Naive B cell (primary cell): ENCODE data around the gene KCNAB1. TPM values are rescaled to one million over a fixed set of nuclear protein-coding genes. Genes with fewer than 3 reads are reported as not detected.
A peak's percentile ranks its signal among the peaks of the same experiment; 100 is the strongest.
"Not testable (repeated sequence)": the region's sequence is repeated elsewhere in the genome, so short reads cannot be mapped to it uniquely, and the experiment has no call there.

Experiments
- ATAC-seq, 2 donors: fragments of 150-1000 bp; cut with Tn5 transposase; 2 replicates each; pipeline ENCODE4 v1.10.0; 2021; ENCODE audit warnings: low read depth in 2 of 2, mild to moderate bottlenecking in 2 of 2, moderate library complexity in 2 of 2
- DNase-seq: peaks from one replicate; pipeline ENCODE4 v3.0.0; 2022
- H3K27ac Mint-ChIP-seq, 6 donors: one replicate each; pipeline ENCODE4 v1.8.0; 2020 to 2022; ENCODE audit warnings: mild to moderate bottlenecking in 6 of 6, mixed read lengths in 6 of 6, moderate library complexity in 5 of 6, inconsistent platforms in 2 of 6
- H3K27me3 Mint-ChIP-seq, 3 donors: one replicate each; pipeline ENCODE4 v1.8.0; 2021 to 2022; ENCODE audit warnings: mixed read lengths in 3 of 3, mild to moderate bottlenecking in 1 of 3
- H3K36me3 Mint-ChIP-seq, 2 donors: one replicate each; pipeline ENCODE4 v1.8.0; 2020 to 2022; ENCODE audit warnings: mixed read lengths in 2 of 2, inconsistent platforms in 1 of 2, mild to moderate bottlenecking in 1 of 2
- H3K4me1 Mint-ChIP-seq, 3 donors: one replicate each; pipeline ENCODE4 v1.8.0; 2020 to 2022; ENCODE audit warnings: mixed read lengths in 3 of 3, inconsistent platforms in 1 of 3, mild to moderate bottlenecking in 1 of 3, moderate library complexity in 1 of 3
- H3K4me3 Mint-ChIP-seq, 8 donors: one replicate each; pipeline ENCODE4 v1.8.0; 2020 to 2022; ENCODE audit warnings: mild to moderate bottlenecking in 8 of 8, mixed read lengths in 8 of 8, moderate library complexity in 8 of 8, inconsistent platforms in 2 of 8
- H3K9me3 Mint-ChIP-seq, 7 donors: one replicate each; pipeline ENCODE4 v1.8.0; 2020 to 2022; ENCODE audit warnings: mixed read lengths in 7 of 7, mild to moderate bottlenecking in 5 of 7, inconsistent platforms in 2 of 7, moderate library complexity in 1 of 7
- polyA plus RNA-seq, 6 donors: library from polyadenylated mRNA; unstranded; fragments of 300-500 nt; fragmentation: Illumina TruSeq; gene quantifications; one replicate each; pipeline ENCODE4 v1.2.3, GENCODE V29; 2021; ENCODE audit warnings: low read depth in 6 of 6

The KCNAB1 gene
- polyA plus RNA-seq, 6 donors from 2014 or later = 0.05 to 0.30 (median 0.19) TPM; not detected in 1

DNA sequence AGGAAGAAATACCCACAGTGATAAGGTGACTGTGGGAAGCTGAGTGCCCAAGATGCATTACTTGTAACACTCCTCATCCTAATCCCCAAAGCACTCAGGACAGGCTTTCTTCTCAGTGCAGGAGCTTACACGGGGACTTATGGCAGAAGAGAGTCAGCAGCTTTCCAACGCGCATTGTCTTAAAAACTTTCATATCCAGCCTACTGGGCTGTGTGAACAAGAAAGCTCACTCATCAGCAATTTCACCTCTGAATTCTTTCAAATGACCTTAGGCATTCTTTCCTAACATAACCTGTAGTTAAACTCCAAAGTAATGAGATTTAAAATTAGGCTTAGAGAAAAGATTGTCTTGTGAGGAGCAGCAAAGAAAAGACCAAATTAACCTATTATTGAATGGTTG is 132.3 kb downstream of the KCNAB1 start:
- Mint-ChIP-seq H3K36me3 (no peaks in the 10 kb centered on the region), H3K4me1 (no peaks in the 10 kb centered on the region), H3K27me3 (peaks cover 6 to 12% (median 11%) of the 10 kb centered on the region in 3 donors), H3K27ac (no peak overlapping the region), H3K4me3 (no peak overlapping the region), H3K9me3 (peaks cover 0 to 4% (median 0%) of the 10 kb centered on the region in 7 donors)
- DNase-seq (no peak), ATAC-seq (no peak)

DNA sequence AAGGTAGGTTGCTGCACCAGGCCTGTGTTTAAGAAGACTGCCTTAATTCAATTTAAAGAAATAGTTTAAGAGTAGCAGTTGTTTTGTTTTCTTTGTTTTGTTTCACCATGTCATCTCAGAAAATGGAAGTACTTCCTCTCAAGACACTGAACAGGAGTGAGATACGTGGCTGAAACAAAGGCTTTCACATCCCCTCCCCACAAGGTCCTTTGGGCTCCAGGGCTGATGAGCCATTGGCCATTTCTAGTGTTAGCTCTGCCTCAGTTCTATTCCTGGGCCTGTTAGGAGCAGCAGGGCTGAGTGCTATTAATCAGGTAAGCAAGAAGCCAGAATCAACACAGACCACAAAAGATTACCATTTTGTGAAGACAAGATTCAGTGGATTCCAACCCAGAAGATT is 132.8 kb downstream of the KCNAB1 start:
- no peak for DNase-seq
- no peak overlapping the region for H3K27ac Mint-ChIP-seq
- H3K27me3 Mint-ChIP-seq = peaks cover 1 to 9% (median 8%) of the 10 kb centered on the region in 3 donors
- H3K9me3 Mint-ChIP-seq = peaks cover 0 to 1% (median 0%) of the 10 kb centered on the region in 7 donors
- H3K36me3 Mint-ChIP-seq = no peaks in the 10 kb centered on the region
- no peaks in the 10 kb centered on the region for H3K4me1 Mint-ChIP-seq
- H3K4me3 Mint-ChIP-seq = no peak overlapping the region
- ATAC-seq = no peak

DNA sequence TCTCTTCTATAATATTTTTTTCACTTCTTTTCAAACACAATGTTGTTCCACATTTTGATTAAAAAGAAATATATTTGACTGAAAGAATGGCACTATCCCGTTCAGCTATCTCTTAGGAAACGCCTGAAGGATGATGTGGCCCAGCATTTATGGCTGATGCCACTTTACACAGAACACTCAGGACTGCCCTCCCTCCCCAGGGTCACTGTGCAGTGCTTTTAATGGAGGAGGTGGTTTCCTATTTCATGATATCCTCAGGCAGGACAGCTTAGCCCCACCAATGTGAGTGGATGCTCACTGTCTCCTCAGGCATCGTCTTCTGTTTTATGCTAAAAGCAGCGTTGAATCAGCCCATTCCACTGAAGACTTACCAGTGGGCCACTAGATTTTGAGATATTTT is 135.9 kb downstream of the KCNAB1 start:
- DNase-seq = no peak
- H3K9me3 Mint-ChIP-seq = peaks cover 0 to 1% (median 0%) of the 10 kb centered on the region in 7 donors
- H3K4me1 Mint-ChIP-seq = no peaks in the 10 kb centered on the region
- H3K27ac Mint-ChIP-seq = no peak overlapping the region
- H3K27me3 Mint-ChIP-seq = peaks cover 5 to 23% (median 6%) of the 10 kb centered on the region in 3 donors
- no peak overlapping the region for H3K4me3 Mint-ChIP-seq
- no peaks in the 10 kb centered on the region for H3K36me3 Mint-ChIP-seq
- no peak for ATAC-seq

DNA sequence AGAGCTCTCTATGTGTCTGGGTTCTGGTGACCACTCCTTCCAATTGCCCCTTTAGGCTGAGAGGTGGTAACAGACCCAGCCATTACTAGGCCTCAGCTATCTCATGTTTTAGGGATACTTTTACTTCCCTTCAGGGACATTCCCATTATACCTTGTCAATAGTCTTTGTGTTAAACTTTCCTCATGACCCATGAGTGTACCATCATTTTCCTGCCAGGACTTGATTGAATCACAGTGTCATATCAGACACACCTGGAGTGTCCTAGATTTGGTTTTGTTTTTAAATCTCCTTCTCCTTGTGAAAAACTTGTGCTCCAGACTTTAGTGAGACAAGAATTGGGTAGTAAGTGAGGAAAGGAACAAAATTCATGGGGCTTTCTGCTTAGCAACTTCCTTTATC is 136.6 kb downstream of the KCNAB1 start:
- Mint-ChIP-seq H3K9me3 (peaks cover 0 to 1% (median 0%) of the 10 kb centered on the region in 7 donors), H3K27me3 (peaks cover 5 to 23% (median 6%) of the 10 kb centered on the region in 3 donors), H3K36me3 (no peaks in the 10 kb centered on the region), H3K27ac (peak overlapping the region in 1 of 6 donors; percentile 36), H3K4me3 (no peak overlapping the region), H3K4me1 (no peaks in the 10 kb centered on the region)
- DNase-seq (no peak), ATAC-seq (no peak)

DNA sequence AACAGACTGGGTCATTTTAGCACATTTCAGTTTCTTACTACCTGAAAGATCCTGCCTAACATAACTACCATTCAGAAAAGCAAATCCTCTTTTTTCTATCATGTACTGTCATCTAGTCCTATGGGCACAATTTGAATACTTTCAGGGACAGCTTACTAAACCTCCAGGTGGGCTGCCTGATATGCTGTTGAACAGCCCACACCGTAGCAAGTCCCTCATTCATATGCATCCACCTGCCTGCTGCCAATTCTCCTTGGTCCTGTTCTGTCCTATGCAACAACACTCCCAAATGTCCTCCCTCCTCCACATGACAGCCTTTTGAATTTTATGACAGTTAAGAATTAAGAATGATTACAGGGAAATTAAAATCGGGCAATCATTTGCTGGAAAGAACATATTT is 137.9 kb downstream of the KCNAB1 start:
- Mint-ChIP-seq H3K9me3 (peaks cover 0 to 1% (median 0%) of the 10 kb centered on the region in 7 donors), H3K27ac (no peak overlapping the region), H3K4me1 (peaks cover 0 to 4% (median 0%) of the 10 kb centered on the region in 3 donors), H3K4me3 (no peak overlapping the region), H3K27me3 (peaks cover 5 to 23% (median 6%) of the 10 kb centered on the region in 3 donors), H3K36me3 (no peaks in the 10 kb centered on the region)
- no peak for DNase-seq
- ATAC-seq = no peak

DNA sequence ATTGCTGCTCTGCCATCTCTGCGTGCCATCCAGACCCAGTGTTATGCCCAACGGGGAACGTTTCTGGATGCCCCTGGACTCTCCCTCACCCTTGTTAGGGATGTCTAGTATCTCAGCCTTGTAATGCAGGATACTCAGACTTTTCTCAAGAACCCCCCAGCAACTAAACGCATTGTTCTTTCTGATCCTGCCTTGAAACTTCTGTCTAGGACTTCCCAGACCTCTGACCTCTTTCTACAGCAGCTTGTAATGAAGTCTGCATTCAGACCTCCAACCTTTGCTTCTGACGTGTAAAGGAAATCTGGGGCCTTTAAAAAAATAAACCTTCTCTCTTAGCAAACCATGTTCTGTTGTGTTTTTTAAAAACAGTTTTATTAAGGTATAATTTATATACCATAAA is 139.5 kb downstream of the KCNAB1 start:
- Mint-ChIP-seq H3K4me3 (no peak overlapping the region), H3K27me3 (peaks cover 5 to 25% (median 6%) of the 10 kb centered on the region in 3 donors), H3K4me1 (peaks cover 0 to 4% (median 0%) of the 10 kb centered on the region in 3 donors), H3K36me3 (no peaks in the 10 kb centered on the region), H3K9me3 (peaks cover 0 to under 1% (median 0%) of the 10 kb centered on the region in 7 donors), H3K27ac (peak overlapping the region in 1 of 6 donors; percentile 40)
- DNase-seq (no peak), ATAC-seq (no peak)

DNA sequence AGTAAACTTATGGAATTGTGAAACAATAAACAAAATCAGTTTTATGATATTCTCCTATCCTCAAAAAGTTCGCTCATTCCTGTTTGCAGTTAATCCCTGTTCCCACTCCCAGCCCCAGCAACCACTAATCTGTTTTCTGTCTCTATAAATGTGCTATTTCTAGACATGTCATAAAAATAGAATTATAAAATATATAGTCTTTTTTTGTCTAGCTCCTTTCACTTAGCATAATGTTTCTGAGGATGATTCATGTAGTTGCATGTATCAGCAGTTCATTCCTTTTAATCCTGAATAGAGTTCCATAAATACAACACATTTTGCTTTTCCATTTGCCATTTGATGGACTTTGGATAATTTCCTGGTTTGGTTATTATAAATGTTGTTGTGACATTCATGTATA is 140.0 kb downstream of the KCNAB1 start:
- DNase-seq (no peak), ATAC-seq (no peak)
- Mint-ChIP-seq H3K4me3 (no peak overlapping the region), H3K27ac (no peak overlapping the region), H3K4me1 (peaks cover 0 to 4% (median 0%) of the 10 kb centered on the region in 3 donors), H3K36me3 (no peaks in the 10 kb centered on the region), H3K9me3 (peaks cover 0 to 5% (median 0%) of the 10 kb centered on the region in 7 donors), H3K27me3 (peaks cover 5 to 29% (median 6%) of the 10 kb centered on the region in 3 donors)

DNA sequence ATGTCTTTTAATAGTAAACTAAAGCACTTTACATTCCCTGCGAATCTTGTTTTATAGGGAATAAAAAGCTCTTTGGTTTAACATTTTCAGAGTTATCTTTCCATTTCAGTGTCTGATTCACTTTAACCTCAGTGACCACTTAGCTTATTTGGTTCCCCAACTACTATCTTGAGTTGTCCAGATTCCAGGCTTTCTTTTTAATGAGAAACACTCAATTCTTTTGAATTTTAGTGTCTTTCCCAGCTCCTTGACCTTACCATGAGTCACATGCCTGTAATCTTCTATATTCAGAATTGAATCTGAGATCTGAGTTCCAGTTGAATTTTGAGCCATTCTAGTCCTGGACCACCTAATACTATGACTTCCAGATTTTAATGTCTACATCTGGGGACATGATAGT is 144.4 kb downstream of the KCNAB1 start:
- DNase-seq (no peak), ATAC-seq (no peak)
- H3K4me3 Mint-ChIP-seq = no peak overlapping the region
- peaks cover 0 to 6% (median 0%) of the 10 kb centered on the region in 7 donors for H3K9me3 Mint-ChIP-seq
- peaks cover 0 to 4% (median 0%) of the 10 kb centered on the region in 3 donors for H3K4me1 Mint-ChIP-seq
- H3K36me3 Mint-ChIP-seq = no peaks in the 10 kb centered on the region
- no peak overlapping the region for H3K27ac Mint-ChIP-seq
- H3K27me3 Mint-ChIP-seq = peaks cover 0 to 20% (median 9%) of the 10 kb centered on the region in 3 donors

DNA sequence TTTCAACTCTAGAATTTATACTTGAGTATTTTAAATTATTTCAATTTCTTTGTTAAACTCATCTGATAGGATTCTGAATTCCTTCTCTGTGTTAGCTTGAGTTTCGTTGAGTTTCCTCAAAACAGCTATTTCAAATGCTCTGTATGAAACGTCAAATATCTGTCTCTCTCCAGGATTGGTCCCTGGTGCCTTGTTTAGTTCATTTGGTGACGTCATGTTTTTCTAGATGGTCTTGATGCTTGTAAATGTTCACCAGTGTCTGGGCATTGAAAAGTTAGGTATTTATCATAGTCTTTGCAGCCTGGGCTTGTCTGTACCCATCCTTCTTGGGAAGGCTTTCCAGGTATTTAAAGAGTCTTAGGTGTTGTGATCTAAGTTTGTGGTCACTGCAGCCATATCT is 151.1 kb downstream of the KCNAB1 start:
- Mint-ChIP-seq H3K4me1 (no peaks in the 10 kb centered on the region), H3K27me3 (peaks cover 11 to 25% (median 22%) of the 10 kb centered on the region in 3 donors), H3K36me3 (no peaks in the 10 kb centered on the region), H3K27ac (no peak overlapping the region), H3K4me3 (no peak overlapping the region), H3K9me3 (peaks cover 0 to 24% (median 9%) of the 10 kb centered on the region in 7 donors)
- DNase-seq = no peak
- ATAC-seq = no peak

DNA sequence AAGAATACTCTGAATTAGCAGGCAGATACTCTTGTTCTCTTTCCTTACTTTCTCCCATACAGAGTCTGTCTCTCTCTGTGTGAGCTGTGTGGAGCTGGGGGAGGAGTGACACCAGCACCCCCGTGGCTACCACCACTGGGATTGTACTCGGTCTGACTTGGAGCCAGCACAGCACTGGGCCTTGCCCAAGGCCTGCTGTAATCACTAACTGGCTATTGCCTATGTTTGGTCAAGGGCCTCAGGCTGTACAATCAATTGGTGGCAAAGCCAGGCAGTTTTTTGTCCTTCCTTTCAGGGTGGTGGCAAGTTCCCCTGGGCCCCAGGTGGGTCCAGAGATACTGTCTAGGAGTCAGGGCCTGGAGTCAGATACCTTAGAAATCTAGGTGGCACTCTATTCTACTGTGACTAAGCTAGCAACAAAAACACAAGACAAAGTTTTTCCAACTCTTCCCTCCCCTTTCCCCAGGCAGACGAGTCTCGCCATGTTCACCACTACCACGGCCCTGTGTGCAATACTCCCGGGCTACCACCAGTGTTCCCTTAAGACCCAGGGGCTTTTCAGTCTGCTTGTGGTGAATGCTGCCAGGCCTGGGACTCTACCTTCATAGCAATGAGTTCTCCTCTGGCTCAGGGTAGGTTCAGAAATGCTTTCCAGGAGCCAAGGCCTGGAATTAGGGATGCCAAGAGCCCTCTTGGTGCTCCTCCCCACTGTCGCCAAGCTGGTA is 151.8 kb downstream of the KCNAB1 start:
- H3K4me1 Mint-ChIP-seq = no peaks in the 10 kb centered on the region
- DNase-seq (no peak), ATAC-seq (no peak)
- H3K9me3 Mint-ChIP-seq = peaks cover 0 to 24% (median 9%) of the 10 kb centered on the region in 7 donors
- H3K27me3 Mint-ChIP-seq = peaks cover 15 to 25% (median 22%) of the 10 kb centered on the region in 3 donors
- H3K4me3 Mint-ChIP-seq = no peak overlapping the region
- no peak overlapping the region for H3K27ac Mint-ChIP-seq
- no peaks in the 10 kb centered on the region for H3K36me3 Mint-ChIP-seq

DNA sequence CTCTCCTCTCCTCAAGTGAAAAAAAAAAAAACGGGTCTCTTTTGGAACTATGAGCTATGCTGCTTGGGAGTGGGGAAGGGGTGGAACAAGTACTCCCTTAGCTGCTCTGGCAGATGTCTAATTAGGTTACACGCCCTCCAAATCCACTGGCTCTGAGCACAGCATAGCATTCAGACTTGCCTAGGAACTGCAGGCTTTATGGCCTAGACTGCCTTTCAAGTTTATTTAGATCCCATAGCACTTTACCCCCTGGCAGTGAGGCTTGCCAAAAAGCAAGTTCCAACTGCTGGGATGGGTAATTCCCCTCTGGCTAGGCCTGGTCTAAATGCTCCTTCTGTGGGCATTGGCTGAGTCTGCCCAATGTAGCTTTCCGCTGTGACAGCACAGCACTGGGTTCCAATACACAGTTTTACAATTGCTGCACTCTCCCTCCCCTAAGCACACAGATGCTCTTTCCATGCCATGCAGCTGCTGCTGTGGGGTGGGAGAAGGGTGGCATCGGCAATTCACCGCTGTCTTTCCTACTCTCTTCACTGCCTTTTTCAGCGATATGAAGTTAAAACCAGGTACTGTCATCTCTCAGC is 152.8 kb downstream of the KCNAB1 start:
- DNase-seq (no peak), ATAC-seq (no peak)
- Mint-ChIP-seq H3K36me3 (no peaks in the 10 kb centered on the region), H3K27ac (no peak overlapping the region), H3K9me3 (peaks cover 0 to 24% (median 9%) of the 10 kb centered on the region in 7 donors), H3K27me3 (peaks cover 15 to 25% (median 22%) of the 10 kb centered on the region in 3 donors), H3K4me1 (no peaks in the 10 kb centered on the region), H3K4me3 (no peak overlapping the region)

DNA sequence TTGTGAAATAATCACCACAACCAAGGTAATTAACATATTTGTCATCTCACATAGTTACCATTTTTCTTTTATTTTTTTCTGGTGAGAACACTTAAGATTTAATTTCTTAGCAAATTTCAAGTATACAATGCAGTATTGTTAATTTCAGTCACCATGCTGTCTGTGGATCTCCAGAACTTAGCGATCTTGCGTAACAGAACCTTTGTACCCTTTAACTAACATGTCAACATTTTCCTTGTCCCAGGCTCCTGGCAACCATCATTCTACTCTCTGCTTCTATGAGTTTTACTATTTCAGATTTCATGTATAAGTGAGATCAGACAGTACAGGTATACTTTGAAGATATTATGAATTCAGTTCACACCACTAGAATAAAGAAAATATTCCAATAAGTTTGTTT is 154.4 kb downstream of the KCNAB1 start:
- H3K4me3 Mint-ChIP-seq = no peak overlapping the region
- H3K9me3 Mint-ChIP-seq = peaks cover 0 to 27% (median 9%) of the 10 kb centered on the region in 7 donors
- H3K27ac Mint-ChIP-seq = no peak overlapping the region
- no peaks in the 10 kb centered on the region for H3K4me1 Mint-ChIP-seq
- ATAC-seq (no peak), DNase-seq (no peak)
- no peaks in the 10 kb centered on the region for H3K36me3 Mint-ChIP-seq
- peaks cover 11 to 25% (median 22%) of the 10 kb centered on the region in 3 donors for H3K27me3 Mint-ChIP-seq

DNA sequence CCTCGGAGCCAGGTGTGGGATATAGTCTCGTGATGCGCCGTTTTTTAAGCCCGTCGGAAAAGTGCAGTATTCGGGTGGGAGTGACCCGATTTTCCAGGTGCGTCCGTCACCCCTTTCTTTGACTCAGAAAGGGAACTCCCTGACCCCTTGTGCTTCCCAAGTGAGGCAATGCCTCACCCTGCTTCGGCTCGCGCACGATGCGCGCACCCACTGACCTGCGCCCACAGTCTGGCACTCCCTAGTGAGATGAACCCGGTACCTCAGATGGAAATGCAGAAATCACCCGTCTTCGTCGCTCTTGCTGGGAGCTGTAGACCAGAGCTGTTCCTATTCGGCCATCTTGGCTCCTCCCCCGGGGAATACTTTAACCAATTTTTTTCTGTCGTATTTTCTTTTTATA is 164.3 kb downstream of the KCNAB1 start:
- H3K27me3 Mint-ChIP-seq = peaks cover 19 to 26% (median 25%) of the 10 kb centered on the region in 3 donors
- ATAC-seq, H3K9me3 Mint-ChIP-seq, H3K27ac Mint-ChIP-seq, DNase-seq, H3K4me1 Mint-ChIP-seq, H3K36me3 Mint-ChIP-seq, H3K4me3 Mint-ChIP-seq: not testable (repeated sequence)

DNA sequence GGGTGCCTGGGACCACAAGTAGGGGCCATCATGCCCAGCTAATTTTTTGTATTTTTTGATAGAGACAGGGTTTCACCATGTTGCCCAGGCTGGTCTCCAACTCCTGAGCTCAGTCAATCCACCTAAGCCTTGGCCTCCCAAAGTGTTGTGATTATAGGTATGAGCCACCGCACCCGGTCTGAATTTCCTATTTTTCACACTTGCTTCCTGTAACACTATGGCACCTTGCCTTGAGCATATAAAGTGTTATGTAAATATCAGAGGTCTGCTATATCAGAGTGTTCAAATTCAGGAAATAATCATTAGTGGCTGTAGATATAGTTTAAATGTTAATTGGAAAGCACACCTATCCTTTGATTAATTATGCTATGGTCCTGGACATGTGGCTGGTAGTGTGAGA is 165.2 kb downstream of the KCNAB1 start:
- peaks cover 0 to 1% (median 0%) of the 10 kb centered on the region in 7 donors for H3K9me3 Mint-ChIP-seq
- H3K27me3 Mint-ChIP-seq = peaks cover 29 to 36% (median 34%) of the 10 kb centered on the region in 3 donors
- ATAC-seq = no peak
- no peak overlapping the region for H3K4me3 Mint-ChIP-seq
- no peaks in the 10 kb centered on the region for H3K4me1 Mint-ChIP-seq
- H3K27ac Mint-ChIP-seq = no peak overlapping the region
- no peak for DNase-seq
- no peaks in the 10 kb centered on the region for H3K36me3 Mint-ChIP-seq
